ENCODE measurements around the gene CHRM4.
A peak's percentile ranks its signal among the peaks of the same experiment; 100 is the strongest.

The CHRM4 gene

GRCh38 chr11:46350695-46351094, 40.9 kb downstream of the CHRM4 start:
- no peak for TF ChIP-seq FOXM1 (IDR thresholded peaks at IDR 0.05; ENCODE audit: borderline replicate concordance, low read depth)
- no peak for TF ChIP-seq TCF12 (IDR thresholded peaks at IDR 0.05; ENCODE audit: low read depth)
- no peak for TF ChIP-seq NFIC (IDR thresholded peaks at IDR 0.05)
- no peak for TF ChIP-seq TAF1 (IDR thresholded peaks at IDR 0.05; ENCODE audit: low read depth)
- no peak for TF ChIP-seq YY1 (IDR thresholded peaks at IDR 0.05; ENCODE audit: low read depth)
- TF ChIP-seq CEBPB (IDR thresholded peaks at IDR 0.05) = no peak
- TF ChIP-seq REST (IDR thresholded peaks at IDR 0.05; ENCODE audit: low read depth) = no peak
- no peak for TF ChIP-seq EGR1 (IDR thresholded peaks at IDR 0.05)
- TF ChIP-seq, protein P1, sequence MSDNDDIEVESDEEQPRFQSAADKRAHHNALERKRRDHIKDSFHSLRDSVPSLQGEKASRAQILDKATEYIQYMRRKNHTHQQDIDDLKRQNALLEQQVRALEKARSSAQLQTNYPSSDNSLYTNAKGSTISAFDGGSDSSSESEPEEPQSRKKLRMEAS (IDR thresholded peaks at IDR 0.05) = no peak
- TF ChIP-seq TEAD4 (IDR thresholded peaks at IDR 0.05) = no peak
- no peak for TF ChIP-seq RAD21 (IDR thresholded peaks at IDR 0.05; ENCODE audit: low read depth)
- TF ChIP-seq, protein P2, sequence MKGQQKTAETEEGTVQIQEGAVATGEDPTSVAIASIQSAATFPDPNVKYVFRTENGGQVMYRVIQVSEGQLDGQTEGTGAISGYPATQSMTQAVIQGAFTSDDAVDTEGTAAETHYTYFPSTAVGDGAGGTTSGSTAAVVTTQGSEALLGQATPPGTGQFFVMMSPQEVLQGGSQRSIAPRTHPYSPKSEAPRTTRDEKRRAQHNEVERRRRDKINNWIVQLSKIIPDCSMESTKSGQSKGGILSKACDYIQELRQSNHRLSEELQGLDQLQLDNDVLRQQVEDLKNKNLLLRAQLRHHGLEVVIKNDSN (IDR thresholded peaks at IDR 0.05) = no peak

- TF ChIP-seq RAD21 (IDR thresholded peaks at IDR 0.05; ENCODE audit: low read depth) (no peak), FOXM1 (IDR thresholded peaks at IDR 0.05; ENCODE audit: borderline replicate concordance, low read depth) (no peak), NFIC (IDR thresholded peaks at IDR 0.05) (no peak), CREB1 (IDR thresholded peaks at IDR 0.05; ENCODE audit: low read depth) (no peak), YY1 (IDR thresholded peaks at IDR 0.05; ENCODE audit: low read depth) (no peak), EP300 (IDR thresholded peaks at IDR 0.05; ENCODE audit: borderline replicate concordance) (no peak), REST (IDR thresholded peaks at IDR 0.05; ENCODE audit: low read depth) (no peak), TCF12 (IDR thresholded peaks at IDR 0.05; ENCODE audit: low read depth) (no peak), EGR1 (IDR thresholded peaks at IDR 0.05) (no peak), ZBTB7A (IDR thresholded peaks at IDR 0.05; ENCODE audit: low read depth) (no peak), CEBPB (IDR thresholded peaks at IDR 0.05) (no peak), TEAD4 (IDR thresholded peaks at IDR 0.05) (no peak), TAF1 (IDR thresholded peaks at IDR 0.05; ENCODE audit: low read depth) (no peak)
- TF ChIP-seq, protein P2 (IDR thresholded peaks at IDR 0.05) = no peak
- TF ChIP-seq, protein P1 (IDR thresholded peaks at IDR 0.05) = no peak
Measured at GRCh38 chr11:46348566-46349401, 42.8 kb downstream of the CHRM4 start.

DNA sequence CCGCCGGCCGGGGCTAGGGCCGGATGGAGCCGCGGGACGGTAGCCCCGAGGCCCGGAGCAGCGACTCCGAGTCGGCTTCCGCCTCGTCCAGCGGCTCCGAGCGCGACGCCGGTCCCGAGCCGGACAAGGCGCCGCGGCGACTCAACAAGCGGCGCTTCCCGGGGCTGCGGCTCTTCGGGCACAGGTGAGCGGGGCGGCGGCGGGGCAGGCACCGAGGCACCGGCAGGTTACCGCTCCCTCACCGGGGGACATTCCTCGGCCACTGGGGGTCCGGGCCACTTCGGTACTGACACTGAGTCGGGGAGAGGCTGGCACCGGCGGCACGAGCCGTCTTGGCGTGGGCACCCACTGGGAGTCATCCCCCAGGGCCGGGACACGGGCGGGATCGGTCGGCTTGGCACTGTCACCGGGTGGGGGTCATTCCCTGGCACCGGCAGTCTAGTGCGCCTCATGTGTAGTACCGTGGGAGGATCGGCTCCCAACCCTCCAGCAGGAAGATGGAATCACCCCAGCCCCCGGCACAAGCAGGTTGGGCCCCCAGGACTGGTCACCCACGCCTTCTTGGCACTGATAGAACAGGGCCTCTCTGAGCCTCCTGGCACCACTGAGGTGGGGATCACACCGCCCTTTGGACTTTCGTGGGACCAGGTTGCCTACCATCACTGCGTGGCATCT, 43.8 kb downstream of the CHRM4 start:
- no peak for TF ChIP-seq RAD21 (IDR thresholded peaks at IDR 0.05; ENCODE audit: low read depth)
- 0 out of 2 replicates have a peak, but pooled peaks have one; percentile 11 for TF ChIP-seq TAF1 (IDR thresholded peaks at IDR 0.05; ENCODE audit: low read depth)

- TF ChIP-seq RAD21 (IDR thresholded peaks at IDR 0.05; ENCODE audit: low read depth) = peak; percentile 55; the same call in 1 of the 2 replicates
- TF ChIP-seq CREB1 (IDR thresholded peaks at IDR 0.05; ENCODE audit: low read depth) = no peak
- no peak for TF ChIP-seq TCF12 (IDR thresholded peaks at IDR 0.05; ENCODE audit: low read depth)
- 0 out of 2 replicates have a peak, but pooled peaks have one; percentile 6 for TF ChIP-seq YY1 (IDR thresholded peaks at IDR 0.05; ENCODE audit: low read depth)
Measured at GRCh38 chr11:46346886-46347636, 44.5 kb downstream of the CHRM4 start, which contains the start of gene DGKZ. DGKZ (plus strand) TSS chr11:46347463; CDS start chr11:46347660, 197 bp downstream.

DNA sequence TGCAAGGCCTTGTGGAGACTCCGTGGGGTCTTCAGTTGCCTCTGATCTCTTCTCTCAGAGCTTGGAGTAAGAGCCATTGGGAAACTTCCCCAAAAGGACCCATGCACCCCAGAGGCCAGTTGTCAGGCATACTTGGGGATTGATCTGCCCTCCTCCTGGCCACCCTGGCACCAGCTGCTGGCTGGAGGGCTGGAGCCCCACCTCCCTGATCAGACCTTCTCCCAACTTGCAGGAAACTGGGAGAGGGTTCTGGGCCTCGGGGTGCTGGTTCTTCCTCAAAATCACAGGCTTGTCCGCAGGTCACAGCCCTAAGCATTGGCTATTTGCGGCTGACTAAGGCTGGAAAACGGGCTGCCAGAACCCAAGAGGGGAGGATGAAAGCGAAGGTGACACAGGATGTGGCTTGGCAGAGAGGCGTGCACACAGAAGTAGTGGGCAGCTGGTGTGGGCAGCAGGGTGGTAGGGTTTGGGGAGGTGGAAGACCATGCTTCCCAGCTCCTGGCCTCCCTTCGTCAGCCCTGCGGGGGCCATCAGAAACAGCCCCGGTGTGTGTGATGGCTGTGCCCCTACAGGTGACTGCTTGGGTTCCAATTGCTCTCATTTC, 45.6 kb downstream of the CHRM4 start:
- TF ChIP-seq, protein P2 (IDR thresholded peaks at IDR 0.05) = no peak
- TF ChIP-seq EGR1 (IDR thresholded peaks at IDR 0.05) (no peak), EP300 (IDR thresholded peaks at IDR 0.05; ENCODE audit: borderline replicate concordance) (no peak), CEBPB (IDR thresholded peaks at IDR 0.05) (no peak), FOXM1 (IDR thresholded peaks at IDR 0.05; ENCODE audit: borderline replicate concordance, low read depth) (no peak), CREB1 (IDR thresholded peaks at IDR 0.05; ENCODE audit: low read depth) (no peak), RAD21 (IDR thresholded peaks at IDR 0.05; ENCODE audit: low read depth) (no peak), ZBTB7A (IDR thresholded peaks at IDR 0.05; ENCODE audit: low read depth) (no peak), YY1 (IDR thresholded peaks at IDR 0.05; ENCODE audit: low read depth) (no peak), TEAD4 (IDR thresholded peaks at IDR 0.05) (no peak), REST (IDR thresholded peaks at IDR 0.05; ENCODE audit: low read depth) (no peak), TAF1 (IDR thresholded peaks at IDR 0.05; ENCODE audit: low read depth) (no peak), NFIC (IDR thresholded peaks at IDR 0.05) (no peak), TCF12 (IDR thresholded peaks at IDR 0.05; ENCODE audit: low read depth) (no peak)
- TF ChIP-seq, protein P1 (IDR thresholded peaks at IDR 0.05) = no peak
